HepG2 (cell line): ENCODE measurements around the gene CUL4B. TPM values are rescaled to one million over a fixed set of nuclear protein-coding genes. Genes with fewer than 3 reads are reported as not detected.

Experiments
- HNRNPH1 ChIP-seq: fragments of 200-400 bp; formaldehyde crosslinking; optimal IDR thresholded peaks from 2 replicates; pipeline ENCODE3; 2017; ENCODE audit warnings: mild to moderate bottlenecking, low read depth, low read length
- ZNF460 ChIP-seq: sonication (generic); formaldehyde crosslinking; IDR thresholded peaks from 2 replicates; pipeline ENCODE4 v1.5.1; 2020; ENCODE audit warnings: missing genetic modification reagents, mild to moderate bottlenecking, borderline replicate concordance
- polyA plus RNA-seq, 8 experiments: library from polyadenylated mRNA; depleted of rRNA in 3 of 8; stranded (reverse) in 7 of 8; unstranded in 1 of 8; fragments of >200 nt; fragmentation: Illumina TruSeq in 4 of 8; extraction: Trizol in 4 of 8; gene quantifications; 2 replicates each; pipeline versions ENCODE4 v1.2.1 to v1.2.3, GENCODE V29; 2011 to 2016; ENCODE audit warnings: low read depth in 4 of 8, missing spikeins in 1 of 8, mixed read lengths in 1 of 8; ENCODE audit not compliant: insufficient read depth in 1 of 8
- total RNA-seq, 5 experiments: library from RNA; depleted of rRNA; stranded (reverse); fragments of >200 nt; fragmentation: Illumina TruSeq; extraction: Trizol; gene quantifications; 2 replicates each; pipeline ENCODE4 v1.2.3, GENCODE V29; 2016; ENCODE audit warnings: low read depth in 1 of 5
- TF ChIP-seq, protein P1 (sequence below): sonication (generic); formaldehyde crosslinking; IDR thresholded peaks from 2 replicates; pipeline ENCODE4 v1.5.1; 2020; ENCODE audit warnings: missing genetic modification reagents, mild to moderate bottlenecking, borderline replicate concordance
- TF ChIP-seq, protein P2 (sequence below): IDR thresholded peaks from 2 replicates; pipeline ENCODE4 v1.6.1; 2016; ENCODE audit warnings: missing biosample characterization, missing genetic modification reagents, low read depth
- TF ChIP-seq, protein P3 (sequence below), 2 experiments: fragments of 450-650 bp in 1 of 2; sonication (generic) in 1 of 2; formaldehyde crosslinking in 1 of 2; IDR thresholded peaks; 2 replicates each; pipeline versions ENCODE4 v1.6.1 to v1.8.0; 2016 to 2022; ENCODE audit warnings: antibody characterized with exemption in 1 of 2, mild to moderate bottlenecking in 1 of 2, missing genetic modification reagents in 1 of 2

CUL4B gene
- total and polyA plus RNA-seq, 2 of the 13 experiments (the other 11 are each of a cell fraction or from before 2014, with no cell fraction given), result 21.6 to 28.5 TPM

DNA sequence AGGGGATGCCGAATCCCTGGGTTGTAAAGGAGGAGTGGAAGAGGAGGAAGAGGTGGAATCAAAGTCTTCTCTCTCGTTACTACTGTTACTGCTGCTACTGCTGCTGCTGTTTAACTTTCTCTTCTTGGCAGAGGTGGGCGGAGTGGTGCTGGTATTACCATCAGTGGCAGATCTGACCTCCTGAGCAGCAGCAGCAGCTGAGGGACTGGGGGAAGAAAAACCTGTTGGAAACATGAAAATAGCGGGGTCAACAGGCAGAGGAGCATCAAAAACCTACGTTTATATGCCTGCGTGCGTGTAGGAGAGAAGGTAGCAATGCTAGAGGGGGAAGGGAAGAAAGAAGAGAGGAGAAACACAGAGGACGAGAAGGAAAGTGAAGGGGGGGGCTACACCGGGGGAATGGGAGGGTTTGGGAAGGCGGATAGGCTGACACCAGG is 339 bp downstream of the CUL4B start (continued):
- TF ChIP-seq, protein P1, sequence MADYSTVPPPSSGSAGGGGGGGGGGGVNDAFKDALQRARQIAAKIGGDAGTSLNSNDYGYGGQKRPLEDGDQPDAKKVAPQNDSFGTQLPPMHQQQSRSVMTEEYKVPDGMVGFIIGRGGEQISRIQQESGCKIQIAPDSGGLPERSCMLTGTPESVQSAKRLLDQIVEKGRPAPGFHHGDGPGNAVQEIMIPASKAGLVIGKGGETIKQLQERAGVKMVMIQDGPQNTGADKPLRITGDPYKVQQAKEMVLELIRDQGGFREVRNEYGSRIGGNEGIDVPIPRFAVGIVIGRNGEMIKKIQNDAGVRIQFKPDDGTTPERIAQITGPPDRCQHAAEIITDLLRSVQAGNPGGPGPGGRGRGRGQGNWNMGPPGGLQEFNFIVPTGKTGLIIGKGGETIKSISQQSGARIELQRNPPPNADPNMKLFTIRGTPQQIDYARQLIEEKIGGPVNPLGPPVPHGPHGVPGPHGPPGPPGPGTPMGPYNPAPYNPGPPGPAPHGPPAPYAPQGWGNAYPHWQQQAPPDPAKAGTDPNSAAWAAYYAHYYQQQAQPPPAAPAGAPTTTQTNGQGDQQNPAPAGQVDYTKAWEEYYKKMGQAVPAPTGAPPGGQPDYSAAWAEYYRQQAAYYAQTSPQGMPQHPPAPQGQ (CRISPR knock-in tag), result no peak
- TF ChIP-seq ZNF460 (CRISPR knock-in tag) (no peak), HNRNPH1 (no peak)
- TF ChIP-seq, protein P2, sequence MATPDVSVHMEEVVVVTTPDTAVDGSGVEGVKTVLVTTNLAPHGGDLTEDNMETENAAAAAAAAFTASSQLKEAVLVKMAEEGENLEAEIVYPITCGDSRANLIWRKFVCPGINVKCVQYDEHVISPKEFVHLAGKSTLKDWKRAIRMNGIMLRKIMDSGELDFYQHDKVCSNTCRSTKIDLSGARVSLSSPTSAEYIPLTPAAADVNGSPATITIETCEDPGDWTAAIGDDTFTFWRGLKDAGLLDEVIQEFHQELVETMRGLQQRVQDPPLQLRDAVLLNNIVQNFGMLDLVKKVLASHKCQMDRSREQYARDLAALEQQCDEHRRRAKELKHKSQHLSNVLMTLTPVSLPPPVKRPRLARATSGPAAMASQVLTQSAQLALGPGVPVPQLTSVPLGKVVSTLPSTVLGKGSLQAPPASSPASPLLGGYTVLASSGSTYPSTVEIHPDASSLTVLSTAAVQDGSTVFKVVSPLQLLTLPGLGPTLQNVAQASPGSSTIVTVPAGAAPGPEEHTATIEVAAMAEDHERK (CRISPR knock-in tag), result no peak
- TF ChIP-seq, protein P3, sequence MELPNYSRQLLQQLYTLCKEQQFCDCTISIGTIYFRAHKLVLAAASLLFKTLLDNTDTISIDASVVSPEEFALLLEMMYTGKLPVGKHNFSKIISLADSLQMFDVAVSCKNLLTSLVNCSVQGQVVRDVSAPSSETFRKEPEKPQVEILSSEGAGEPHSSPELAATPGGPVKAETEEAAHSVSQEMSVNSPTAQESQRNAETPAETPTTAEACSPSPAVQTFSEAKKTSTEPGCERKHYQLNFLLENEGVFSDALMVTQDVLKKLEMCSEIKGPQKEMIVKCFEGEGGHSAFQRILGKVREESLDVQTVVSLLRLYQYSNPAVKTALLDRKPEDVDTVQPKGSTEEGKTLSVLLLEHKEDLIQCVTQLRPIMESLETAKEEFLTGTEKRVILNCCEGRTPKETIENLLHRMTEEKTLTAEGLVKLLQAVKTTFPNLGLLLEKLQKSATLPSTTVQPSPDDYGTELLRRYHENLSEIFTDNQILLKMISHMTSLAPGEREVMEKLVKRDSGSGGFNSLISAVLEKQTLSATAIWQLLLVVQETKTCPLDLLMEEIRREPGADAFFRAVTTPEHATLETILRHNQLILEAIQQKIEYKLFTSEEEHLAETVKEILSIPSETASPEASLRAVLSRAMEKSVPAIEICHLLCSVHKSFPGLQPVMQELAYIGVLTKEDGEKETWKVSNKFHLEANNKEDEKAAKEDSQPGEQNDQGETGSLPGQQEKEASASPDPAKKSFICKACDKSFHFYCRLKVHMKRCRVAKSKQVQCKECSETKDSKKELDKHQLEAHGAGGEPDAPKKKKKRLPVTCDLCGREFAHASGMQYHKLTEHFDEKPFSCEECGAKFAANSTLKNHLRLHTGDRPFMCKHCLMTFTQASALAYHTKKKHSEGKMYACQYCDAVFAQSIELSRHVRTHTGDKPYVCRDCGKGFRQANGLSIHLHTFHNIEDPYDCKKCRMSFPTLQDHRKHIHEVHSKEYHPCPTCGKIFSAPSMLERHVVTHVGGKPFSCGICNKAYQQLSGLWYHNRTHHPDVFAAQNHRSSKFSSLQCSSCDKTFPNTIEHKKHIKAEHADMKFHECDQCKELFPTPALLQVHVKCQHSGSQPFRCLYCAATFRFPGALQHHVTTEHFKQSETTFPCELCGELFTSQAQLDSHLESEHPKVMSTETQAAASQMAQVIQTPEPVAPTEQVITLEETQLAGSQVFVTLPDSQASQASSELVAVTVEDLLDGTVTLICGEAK (IDR thresholded peaks at IDR 0.05), result no peak
- TF ChIP-seq, protein P3 (CRISPR knock-in tag; IDR thresholded peaks at IDR 0.05), result no peak
